Fibroblast of lung (primary cell): ENCODE data around the gene FILIP1L. TPM values are rescaled to one million over a fixed set of nuclear protein-coding genes. Genes with fewer than 3 reads are reported as not detected.

Experiments used
- DNase-seq, 2 donors: peaks; one replicate each; pipeline versions ENCODE4 v3.0.0 to v3.0.0-alpha.2; 2010; ENCODE audit warnings: low read depth in 2 of 2
- H2AFZ ChIP-seq: 2 replicates; pipeline ENCODE4 v1.5.1; 2012; ENCODE audit warnings: low read length, control low read depth, inconsistent platforms
- H3K27ac ChIP-seq: 2 replicates; pipeline ENCODE4 v1.5.1; 2011; ENCODE audit warnings: low read length, control low read depth; ENCODE audit not compliant: insufficient read depth
- H3K27me3 ChIP-seq: 2 replicates; pipeline ENCODE4 v1.5.1; 2011; ENCODE audit warnings: mild to moderate bottlenecking, low read length; ENCODE audit not compliant: control insufficient read depth, insufficient read depth
- H3K36me3 ChIP-seq: 2 replicates; pipeline ENCODE4 v1.5.1; 2011; ENCODE audit warnings: low read length; ENCODE audit not compliant: control insufficient read depth, insufficient read depth
- H3K4me1 ChIP-seq: 2 replicates; pipeline ENCODE4 v1.5.1; 2011; ENCODE audit warnings: low read length; ENCODE audit not compliant: control insufficient read depth, insufficient read depth; ENCODE audit errors: extremely low read depth
- H3K4me2 ChIP-seq: 2 replicates; pipeline ENCODE4 v1.5.1; 2011; ENCODE audit warnings: low read length, control low read depth; ENCODE audit not compliant: insufficient read depth; ENCODE audit errors: extremely low read depth
- H3K4me3 ChIP-seq, 4 experiments: fragments of 200-600 bp in 1 of 4; sonication (generic) in 1 of 4; replicated peaks in 1 of 4; 2 replicates each; pipeline ENCODE4 v1.5.1; 2011 to 2016; ENCODE audit warnings: low read length in 4 of 4, low read depth in 3 of 4, mild to moderate bottlenecking in 3 of 4, control low read depth in 2 of 4, inconsistent platforms in 1 of 4, mixed read lengths in 1 of 4; ENCODE audit not compliant: insufficient read depth in 1 of 4; ENCODE audit errors: control extremely low read depth in 1 of 4
- H3K79me2 ChIP-seq: 2 replicates; pipeline ENCODE4 v1.5.1; 2012; ENCODE audit warnings: mild to moderate bottlenecking, low read length, inconsistent platforms; ENCODE audit not compliant: control insufficient read depth, insufficient read depth
- H3K9ac ChIP-seq: 2 replicates; pipeline ENCODE4 v1.5.1; 2011; ENCODE audit warnings: mild to moderate bottlenecking, low read length, control low read depth; ENCODE audit not compliant: insufficient read depth
- H3K9me3 ChIP-seq: 2 replicates; pipeline ENCODE4 v1.5.1; 2012; ENCODE audit warnings: low read depth, low read length; ENCODE audit not compliant: control insufficient read depth, insufficient read depth
- H4K20me1 ChIP-seq: 2 replicates; pipeline ENCODE4 v1.5.1; 2011; ENCODE audit warnings: low read length; ENCODE audit not compliant: control insufficient read depth, insufficient read depth; ENCODE audit errors: extremely low read depth
- EZH2 ChIP-seq: IDR thresholded peaks from 2 replicates; pipeline ENCODE4 v1.5.1; 2012; ENCODE audit warnings: low read length, control low read depth, mild to moderate bottlenecking; ENCODE audit errors: missing control alignments
- polyA plus RNA-seq, 2 donors: library from polyadenylated mRNA; depleted of rRNA in 1 of 2; stranded (reverse) in 1 of 2; unstranded in 1 of 2; fragments of >200 nt; gene quantifications; 2 replicates each; pipeline ENCODE4 v1.2.1, GENCODE V29; 2011 to 2012; ENCODE audit warnings: missing spikeins in 1 of 2
- total RNA-seq: library from RNA; depleted of rRNA; stranded (reverse); fragments of >200 nt; gene quantifications from 2 replicates; pipeline ENCODE4 v1.2.1, GENCODE V29; 2014
- TF ChIP-seq, protein P1 (sequence below), 2 donors: IDR thresholded peaks in 1 of 2; conservative IDR thresholded peaks in 1 of 2; 1 replicate in 1 of 2; 2 replicates in 1 of 2; pipeline ENCODE4 v1.5.1; 2011 to 2012; ENCODE audit warnings: low read length in 2 of 2, control low read depth in 1 of 2, inconsistent platforms in 1 of 2, low read depth in 1 of 2, mild to moderate bottlenecking in 1 of 2

Gene FILIP1L
- total and polyA plus RNA-seq, 2 donors (not counting 1 experiment from before 2014, with no cell fraction given): 92.8 to 126 TPM

- H4K20me1 ChIP-seq: no peaks in the 10 kb centered on the region
- no peaks in the 10 kb centered on the region for H3K27me3 ChIP-seq
- no peaks in the 10 kb centered on the region for H3K36me3 ChIP-seq
- no peak for DNase-seq
- peaks cover 9% of the 10 kb centered on the region for H3K4me1 ChIP-seq
- H3K27ac ChIP-seq: no peak overlapping the region
- no peak overlapping the region for H3K4me2 ChIP-seq
- H3K9ac ChIP-seq: no peak overlapping the region
- no peaks in the 10 kb centered on the region for H3K79me2 ChIP-seq
- H3K4me3 ChIP-seq: no peak overlapping the region
- no peak for TF ChIP-seq EZH2
- TF ChIP-seq, protein P1, sequence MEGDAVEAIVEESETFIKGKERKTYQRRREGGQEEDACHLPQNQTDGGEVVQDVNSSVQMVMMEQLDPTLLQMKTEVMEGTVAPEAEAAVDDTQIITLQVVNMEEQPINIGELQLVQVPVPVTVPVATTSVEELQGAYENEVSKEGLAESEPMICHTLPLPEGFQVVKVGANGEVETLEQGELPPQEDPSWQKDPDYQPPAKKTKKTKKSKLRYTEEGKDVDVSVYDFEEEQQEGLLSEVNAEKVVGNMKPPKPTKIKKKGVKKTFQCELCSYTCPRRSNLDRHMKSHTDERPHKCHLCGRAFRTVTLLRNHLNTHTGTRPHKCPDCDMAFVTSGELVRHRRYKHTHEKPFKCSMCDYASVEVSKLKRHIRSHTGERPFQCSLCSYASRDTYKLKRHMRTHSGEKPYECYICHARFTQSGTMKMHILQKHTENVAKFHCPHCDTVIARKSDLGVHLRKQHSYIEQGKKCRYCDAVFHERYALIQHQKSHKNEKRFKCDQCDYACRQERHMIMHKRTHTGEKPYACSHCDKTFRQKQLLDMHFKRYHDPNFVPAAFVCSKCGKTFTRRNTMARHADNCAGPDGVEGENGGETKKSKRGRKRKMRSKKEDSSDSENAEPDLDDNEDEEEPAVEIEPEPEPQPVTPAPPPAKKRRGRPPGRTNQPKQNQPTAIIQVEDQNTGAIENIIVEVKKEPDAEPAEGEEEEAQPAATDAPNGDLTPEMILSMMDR (conservative IDR thresholded peaks at IDR 0.05 in 1 of 2, IDR thresholded peaks at IDR 0.05 in 1 of 2; ENCODE audit: low read depth in 1 of 2, low read length in 2 of 2): no peak
- no peaks in the 10 kb centered on the region for H3K9me3 ChIP-seq
- H2AFZ ChIP-seq: no peak overlapping the region
These were observed 174.0 kb downstream of the FILIP1L start for GRCh38 chr3:99940350-99940749.

- Histone ChIP-seq H4K20me1 (no peaks in the 10 kb centered on the region), H3K4me1 (peaks cover 9% of the 10 kb centered on the region), H3K79me2 (no peaks in the 10 kb centered on the region), H2AFZ (no peak overlapping the region), H3K9ac (no peak overlapping the region), H3K27me3 (no peaks in the 10 kb centered on the region), H3K36me3 (no peaks in the 10 kb centered on the region), H3K9me3 (no peaks in the 10 kb centered on the region), H3K4me2 (no peak overlapping the region), H3K27ac (no peak overlapping the region), H3K4me3 (no peak overlapping the region)
- TF ChIP-seq, protein P1 (conservative IDR thresholded peaks at IDR 0.05 in 1 of 2, IDR thresholded peaks at IDR 0.05 in 1 of 2; ENCODE audit: low read depth in 1 of 2, low read length in 2 of 2): no peak
- TF ChIP-seq EZH2: no peak
- DNase-seq: peak in 1 of 2 donors; percentile 49
These were observed 174.4 kb downstream of the FILIP1L start for GRCh38 chr3:99939876-99940275.

GRCh38 chr3:99938270-99938911 is 175.9 kb downstream of the FILIP1L start:
- H3K9ac ChIP-seq: no peak overlapping the region
- H3K36me3 ChIP-seq: no peaks in the 10 kb centered on the region
- no peaks in the 10 kb centered on the region for H4K20me1 ChIP-seq
- H3K79me2 ChIP-seq: no peaks in the 10 kb centered on the region
- H3K4me1 ChIP-seq: peaks cover 9% of the 10 kb centered on the region
- H3K27me3 ChIP-seq: no peaks in the 10 kb centered on the region
- peak overlapping the region; percentile 0 for H2AFZ ChIP-seq
- peak overlapping the region; percentile 60 for H3K4me2 ChIP-seq
- H3K9me3 ChIP-seq: no peaks in the 10 kb centered on the region
- no peak overlapping the region for H3K4me3 ChIP-seq
- peak; percentile 59 to 78 for DNase-seq
- TF ChIP-seq EZH2: no peak
- TF ChIP-seq, protein P1 (conservative IDR thresholded peaks at IDR 0.05 in 1 of 2, IDR thresholded peaks at IDR 0.05 in 1 of 2; ENCODE audit: low read depth in 1 of 2, low read length in 2 of 2): no peak
- peak overlapping the region; percentile 41 for H3K27ac ChIP-seq
